HG03045 (cell line): Measurements from ENCODE around the gene MCU.

ENCODE experiments used
- ATAC-seq: cut with Tn5 transposase; IDR thresholded peaks from one replicate; pipeline ENCODE4 v1.9.1; 2021; ENCODE audit warnings: mild to moderate bottlenecking, moderate library complexity; ENCODE audit not compliant: unreplicated experiment

MCU gene

GRCh38 chr10:72831696-72832409 lies 139.9 kb downstream of the MCU start:
- no peak for ATAC-seq

- ATAC-seq: no peak
Measured at GRCh38 chr10:72832701-72833100, 140.8 kb downstream of the MCU start.

GRCh38 chr10:72834183-72834825 lies 142.4 kb downstream of the MCU start:
- ATAC-seq: no peak

GRCh38 chr10:72840319-72840718 lies 148.4 kb downstream of the MCU start:
- ATAC-seq: no peak

- no peak for ATAC-seq
Measured at GRCh38 chr10:72841487-72841886, 149.5 kb downstream of the MCU start.

- ATAC-seq: no peak
Measured at GRCh38 chr10:72842164-72842563, 150.2 kb downstream of the MCU start.

- ATAC-seq: no peak
Measured at GRCh38 chr10:72846238-72846637, 154.3 kb downstream of the MCU start.

GRCh38 chr10:72847681-72848080 lies 155.7 kb downstream of the MCU start:
- no peak for ATAC-seq

GRCh38 chr10:72850861-72851260 lies 158.9 kb downstream of the MCU start:
- no peak for ATAC-seq

- no peak for ATAC-seq
Measured at GRCh38 chr10:72851509-72851908, 159.6 kb downstream of the MCU start.

- no peak for ATAC-seq
Measured at GRCh38 chr10:72852508-72852907, 160.6 kb downstream of the MCU start.

- no peak for ATAC-seq
Measured at GRCh38 chr10:72855129-72855528, 163.2 kb downstream of the MCU start.

GRCh38 chr10:72855790-72856189 lies 163.8 kb downstream of the MCU start:
- no peak for ATAC-seq

- ATAC-seq: no peak
Measured at GRCh38 chr10:72858067-72858466, 166.1 kb downstream of the MCU start.

GRCh38 chr10:72862957-72863356 lies 171.0 kb downstream of the MCU start:
- ATAC-seq: no peak

GRCh38 chr10:72875250-72876055 lies 183.5 kb downstream of the MCU start:
- ATAC-seq: no peak

GRCh38 chr10:72879245-72879644 lies 187.3 kb downstream of the MCU start:
- no peak for ATAC-seq

- no peak for ATAC-seq
Measured at GRCh38 chr10:72881291-72881690, 189.3 kb downstream of the MCU start.

- no peak for ATAC-seq
Measured at GRCh38 chr10:72883861-72884260, 191.9 kb downstream of the MCU start.

- no peak for ATAC-seq
Measured at GRCh38 chr10:72885953-72886352, 194.0 kb downstream of the MCU start.

- no peak for ATAC-seq
Measured at GRCh38 chr10:72886621-72887020, 194.7 kb downstream of the MCU start.

GRCh38 chr10:72887043-72887442 lies 195.1 kb downstream of the MCU start:
- ATAC-seq: no peak
